VCaP (cell line): Measurements from ENCODE around the gene PLEKHJ1.

Source experiments
- H3K27ac ChIP-seq: fragments of 450-650 bp; 2 replicates; pipeline ENCODE4 v1.5.1; 2017
- CTCF ChIP-seq: fragments of 450-650 bp; conservative IDR thresholded peaks from 2 replicates; pipeline ENCODE4 v1.5.1; 2017; ENCODE audit warnings: mild to moderate bottlenecking, moderate library complexity

The PLEKHJ1 gene

DNA sequence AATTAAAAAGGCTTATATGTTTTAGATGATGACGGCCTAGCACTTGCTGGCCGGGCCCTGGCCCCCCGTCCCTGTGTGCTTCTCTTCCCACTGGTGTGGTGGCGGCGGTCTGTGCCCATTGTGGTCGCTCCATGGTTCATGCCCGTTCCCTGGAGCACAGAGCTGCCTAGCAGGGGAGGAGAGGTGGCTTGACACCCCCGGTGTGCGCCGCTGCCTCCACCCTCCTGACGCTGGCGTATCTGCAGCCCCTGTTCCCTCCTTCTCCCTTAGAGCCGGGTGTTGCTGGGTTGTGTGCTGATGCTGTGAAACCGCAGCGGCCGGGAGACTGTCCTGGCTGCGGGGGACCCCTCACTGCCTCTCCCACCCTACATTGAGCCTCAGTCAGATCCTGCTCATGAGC is 43.3 kb downstream of the PLEKHJ1 start:
- H3K27ac ChIP-seq: no peak overlapping the region
- TF ChIP-seq CTCF: no peak

DNA sequence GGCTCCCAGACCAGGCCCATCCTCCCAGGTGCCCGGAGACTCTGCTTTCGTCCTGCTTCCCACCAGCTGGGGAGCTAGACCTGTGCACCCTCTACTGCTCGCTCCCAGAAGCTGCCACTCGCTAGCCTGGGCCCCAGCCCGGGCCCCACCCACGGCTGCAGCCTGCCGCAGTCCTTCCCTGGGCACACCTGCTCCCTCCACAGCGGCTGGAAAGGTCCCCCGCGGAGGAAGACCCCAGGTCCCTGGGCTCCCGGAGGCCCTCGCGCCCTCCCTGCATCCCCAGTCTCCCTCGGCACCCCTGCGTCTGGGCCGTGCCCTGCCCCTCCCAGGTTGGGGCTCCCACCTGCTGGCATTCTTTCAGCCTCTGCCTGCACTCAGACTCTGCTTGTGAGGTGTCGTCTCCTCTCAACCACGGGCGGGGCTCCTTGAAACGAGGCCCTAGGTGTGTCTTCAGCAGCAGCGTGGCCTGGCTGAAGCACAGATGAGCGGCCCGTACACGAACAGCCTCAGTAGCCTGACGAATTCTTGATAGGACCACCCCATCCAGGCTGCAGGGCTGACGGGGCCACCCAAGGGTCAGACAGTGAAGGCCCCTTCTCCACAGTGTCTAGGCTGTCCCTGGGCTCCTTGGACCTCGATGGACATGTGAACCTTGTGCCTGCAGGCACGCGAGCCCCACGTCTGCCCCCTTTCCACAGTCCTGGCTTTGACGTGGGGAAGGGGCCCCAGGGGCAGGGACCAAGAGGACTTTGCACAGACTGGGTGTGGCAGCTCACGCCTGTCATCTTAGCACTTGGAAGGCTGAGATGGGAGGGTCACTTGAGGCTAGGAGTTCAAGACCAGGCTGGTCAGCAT is 44.4 kb downstream of the PLEKHJ1 start:
- H3K27ac ChIP-seq: no peak overlapping the region

GRCh38 chr19:2190848-2191455 is 45.2 kb downstream of the PLEKHJ1 start:
- no peak overlapping the region for H3K27ac ChIP-seq
- TF ChIP-seq CTCF: no peak

More for the DNA sequence above, 44.4 kb downstream of the PLEKHJ1 start:
- no peak for TF ChIP-seq CTCF

- no peak for TF ChIP-seq CTCF
- H3K27ac ChIP-seq: no peak overlapping the region
Measured at GRCh38 chr19:2189880-2190279, 46.2 kb downstream of the PLEKHJ1 start.

DNA sequence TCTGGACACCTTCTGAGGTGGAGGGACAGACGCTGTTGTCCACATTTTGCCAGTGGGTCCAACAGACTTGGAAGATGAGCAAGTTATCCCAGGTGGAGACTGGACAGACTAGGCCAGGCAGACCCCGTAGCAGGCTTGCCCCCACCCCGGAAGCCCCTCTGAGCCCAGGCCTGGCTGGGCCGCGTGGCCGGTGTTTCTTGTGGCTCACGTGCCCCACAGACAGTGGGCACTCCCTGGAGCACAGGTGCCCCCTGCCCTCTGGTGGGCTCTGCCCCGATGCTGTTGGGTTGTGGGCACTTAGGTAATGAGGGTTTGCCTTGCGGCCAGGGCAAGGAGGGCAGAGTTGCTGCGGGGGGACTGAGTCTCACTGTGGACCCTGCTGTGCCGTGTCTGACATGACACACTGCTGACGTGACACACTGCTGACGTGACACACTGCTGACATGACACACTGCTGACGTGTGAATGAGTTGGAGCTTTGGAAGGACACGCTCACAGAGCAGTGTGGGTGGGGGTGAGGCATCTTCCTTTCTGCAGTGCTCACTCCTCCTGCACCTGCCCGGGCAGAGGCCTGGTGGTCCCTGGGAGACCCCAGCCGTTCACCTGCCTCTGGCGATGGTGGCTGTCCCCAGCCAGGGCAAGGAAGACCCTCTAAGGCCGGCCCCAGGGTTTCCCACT is 47.3 kb downstream of the PLEKHJ1 start:
- no peak for TF ChIP-seq CTCF
- no peak overlapping the region for H3K27ac ChIP-seq

DNA sequence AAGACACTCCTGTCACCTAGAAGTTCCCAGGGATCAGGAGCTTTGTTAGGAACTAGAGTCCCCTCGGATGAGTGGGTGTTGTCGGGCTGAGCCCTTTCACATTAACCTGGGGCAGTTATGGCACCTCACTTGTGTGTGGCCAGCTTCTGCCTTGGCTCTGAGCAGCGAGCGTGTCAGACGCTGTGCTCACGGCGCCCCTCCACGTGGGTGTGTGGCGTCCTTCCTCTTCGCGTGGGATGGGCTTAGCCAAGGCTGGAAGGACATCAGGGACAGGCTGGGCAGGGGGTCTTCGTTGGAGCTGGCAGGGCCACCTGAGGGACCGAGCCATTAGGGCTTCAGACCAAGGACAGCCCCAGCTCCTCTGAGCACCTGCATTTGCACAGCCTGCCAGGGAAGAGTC is 49.0 kb downstream of the PLEKHJ1 start:
- no peak overlapping the region for H3K27ac ChIP-seq

More for the DNA sequence above, 49.0 kb downstream of the PLEKHJ1 start:
- TF ChIP-seq CTCF: no peak
